K562 (cell line): ENCODE measurements around the gene EPX. TPM values are rescaled to one million over a fixed set of nuclear protein-coding genes. Genes with fewer than 3 reads are reported as not detected.

Source experiments
- AFF4 ChIP-seq: sonication (generic); formaldehyde crosslinking; IDR thresholded peaks from 2 replicates; pipeline ENCODE4 v1.8.0; 2023; ENCODE audit warnings: mild to moderate bottlenecking, missing genetic modification reagents
- CTCF ChIP-seq, 3 experiments: IDR thresholded peaks in 2 of 3; conservative IDR thresholded peaks in 1 of 3; 2 replicates each; pipeline ENCODE4 v1.5.1; 2011 to 2012; ENCODE audit warnings: low read length in 3 of 3, mild to moderate bottlenecking in 3 of 3, control low read depth in 2 of 3, improper control_type of control experiment in 1 of 3, inconsistent platforms in 1 of 3, low read depth in 1 of 3, mixed read lengths in 1 of 3, moderate library complexity in 1 of 3; ENCODE audit not compliant: insufficient read depth in 2 of 3
- GATA2 ChIP-seq: sonication (generic); formaldehyde crosslinking; IDR thresholded peaks from 2 replicates; pipeline ENCODE4 v1.4.0; 2020; ENCODE audit warnings: mild to moderate bottlenecking, missing genetic modification reagents
- NR4A1 ChIP-seq, 2 experiments: fragments of 250-450 bp in 1 of 2; fragments of 450-650 bp in 1 of 2; sonication (Bioruptor Pico) in 1 of 2; IDR thresholded peaks; 2 replicates each; pipeline versions ENCODE4 v1.4.0 to v1.6.1; 2016 to 2020; ENCODE audit warnings: mild to moderate bottlenecking in 2 of 2, missing compliant biosample characterization in 1 of 2, missing genetic modification characterization in 1 of 2, moderate library complexity in 1 of 2
- POLR2AphosphoS5 ChIP-seq: IDR thresholded peaks from 2 replicates; pipeline ENCODE4 v1.6.1; 2011; ENCODE audit warnings: mild to moderate bottlenecking, low read depth, low read length, moderate library complexity; ENCODE audit not compliant: control insufficient read depth, insufficient read depth
- SMARCA5 ChIP-seq: fragments of 450-650 bp; IDR thresholded peaks from 2 replicates; pipeline ENCODE4 v1.6.1; 2016
- ZNF592 ChIP-seq: fragments of 450-650 bp; IDR thresholded peaks from 2 replicates; pipeline ENCODE4 v1.6.1; 2017; ENCODE audit warnings: antibody characterized with exemption, mild to moderate bottlenecking
- ZNF717 ChIP-seq: fragments of 250-450 bp; sonication (Bioruptor Pico); IDR thresholded peaks from 2 replicates; pipeline ENCODE4 v1.5.0; 2021
- ZNF740 ChIP-seq, 3 experiments: fragments of 200-800 bp in 1 of 3; sonication (Bioruptor generic) in 1 of 3; sonication (generic) in 1 of 3; formaldehyde crosslinking in 1 of 3; IDR thresholded peaks; 2 replicates each; pipeline versions ENCODE4 v1.6.1 to v1.8.0; 2016 to 2022; ENCODE audit warnings: mild to moderate bottlenecking in 2 of 3, missing compliant biosample characterization in 2 of 3, missing genetic modification characterization in 2 of 3, missing genetic modification reagents in 1 of 3
- polyA plus RNA-seq, 8 experiments: library from polyadenylated mRNA; depleted of rRNA in 4 of 8; stranded (reverse) in 5 of 8; unstranded in 3 of 8; fragments of >200 nt; fragmentation: Nextera tagmentation in 2 of 8; fragmentation: Illumina TruSeq in 1 of 8; extraction: Ambion mirVana in 2 of 8; extraction: Trizol in 1 of 8; gene quantifications; 2 replicates each; pipeline versions ENCODE4 v1.2.1 to v1.2.3, GENCODE V29; 2011 to 2014; ENCODE audit warnings: inconsistent platforms in 1 of 8, missing spikeins in 1 of 8
- total RNA-seq, 7 experiments: library from RNA; depleted of rRNA in 6 of 7; stranded (reverse); fragments of >200 nt in 6 of 7; fragmentation: Illumina TruSeq in 2 of 7; extraction: Trizol in 2 of 7; gene quantifications; 2 replicates each; pipeline versions ENCODE4 v1.2.1 to v1.2.3, GENCODE V29; 2011 to 2021; ENCODE audit warnings: low replicate concordance in 1 of 7

Gene EPX
- total and polyA plus RNA-seq, 9 of the 15 experiments (the other 6 are each of a cell fraction or from before 2014, with no cell fraction given), result 0.07 to 0.33 (median 0.19) TPM; not detected in 3

GRCh38 chr17:58193641-58194255 is 1.2 kb downstream of the EPX start (continued):
- TF ChIP-seq POLR2AphosphoS5 (no peak), CTCF (IDR thresholded peaks at IDR 0.05 in 2 of 3, conservative IDR thresholded peaks at IDR 0.05 in 1 of 3; ENCODE audit: insufficient read depth in 2 of 3, low read depth in 1 of 3, low read length in 3 of 3) (peak; percentile 35 to 65 (median 47)), ZNF592 (no peak), GATA2 (CRISPR knock-in tag) (no peak), ZNF717 (CRISPR knock-in tag) (no peak), SMARCA5 (no peak), NR4A1 (CRISPR knock-in tag; IDR thresholded peaks at IDR 0.05) (no peak), NR4A1 (tag; IDR thresholded peaks at IDR 0.05) (no peak), AFF4 (no peak), ZNF740 (CRISPR knock-in tag; IDR thresholded peaks at IDR 0.05) (no peak), ZNF740 (tag; IDR thresholded peaks at IDR 0.05) (no peak)
